ENCODE results near the gene AKR1A1. TPM values are rescaled to one million over a fixed set of nuclear protein-coding genes. Genes with fewer than 3 reads are reported as not detected.

The AKR1A1 gene
- total and polyA plus RNA-seq, 2 of the 8 experiments (the other 6 are each of a cell fraction or from before 2014, with no cell fraction given): 344 to 435 TPM

DNA sequence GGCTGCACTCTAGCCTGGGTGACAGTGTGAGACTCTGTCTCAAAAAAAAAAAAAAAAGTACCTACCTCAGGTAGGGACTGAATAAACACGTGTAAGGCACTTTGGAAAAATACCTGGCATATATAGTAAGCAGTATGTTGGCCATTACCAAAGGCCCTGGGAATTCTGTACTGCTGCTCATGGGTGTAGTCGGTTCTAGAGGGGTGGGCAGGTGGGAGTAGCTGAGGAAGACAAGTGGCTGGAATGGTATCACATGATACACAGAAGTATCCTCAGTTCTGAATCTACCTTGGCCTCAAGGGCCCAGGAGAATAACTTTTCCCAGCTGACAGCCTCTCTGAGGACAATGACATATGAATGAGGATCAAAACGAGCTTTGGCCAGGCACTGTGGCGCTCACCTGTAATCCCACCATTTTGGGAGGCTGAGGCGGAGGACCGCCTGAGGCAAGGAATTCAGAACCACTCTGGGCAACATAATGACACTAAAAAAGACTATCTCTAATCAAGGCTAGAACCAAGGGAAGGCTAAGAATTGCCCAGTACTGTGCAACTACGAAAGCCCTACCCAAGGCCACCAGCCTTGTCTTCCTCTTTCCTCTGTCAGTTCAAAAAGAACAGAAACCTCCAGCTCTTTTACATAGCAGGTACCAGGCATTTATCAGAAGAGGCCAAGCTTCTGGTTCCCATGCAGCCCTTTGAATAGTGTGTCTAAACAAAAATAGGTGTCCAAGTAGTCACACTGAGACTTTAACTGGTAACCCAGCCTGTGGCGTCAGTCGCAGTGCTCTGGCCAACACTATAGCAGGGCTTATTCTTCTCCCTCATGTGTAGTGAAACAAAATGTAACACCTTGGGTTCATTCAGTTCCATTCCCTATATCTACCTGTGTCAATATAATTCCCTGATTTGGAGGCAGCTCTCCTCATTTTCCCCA is 40.3 kb upstream of the AKR1A1 start:
- no peak overlapping the region for H3K27ac ChIP-seq (ENCODE audit: low read depth, low read length)
- CTCF ChIA-PET (ENCODE audit: partially characterized antibody): interaction anchor here (1.2 to 8.4 kb wide), 10 partner anchors 9 to 153 kb away, joined by 3 to 133 read pairs (median 6); no protein-coding TSS in a partner anchor

More for the DNA sequence above, 40.3 kb upstream of the AKR1A1 start:
- H3K18ac ChIP-seq (ENCODE audit: extremely low read depth, low read length): no peak overlapping the region
- H4K8ac ChIP-seq (ENCODE audit: extremely low read depth, insufficient read depth, low read length): no peak overlapping the region
- no peak overlapping the region for H3K23ac ChIP-seq (ENCODE audit: insufficient read length)
- H2BK15ac ChIP-seq (ENCODE audit: low read length): no peak overlapping the region
- H4K91ac ChIP-seq (replicated peaks; ENCODE audit: insufficient read length, low read length): no peak overlapping the region
- no peak overlapping the region for H2BK12ac ChIP-seq (ENCODE audit: low read depth, low read length)
- no peak overlapping the region for H3K14ac ChIP-seq (ENCODE audit: insufficient read length)
- H2AK5ac ChIP-seq (ENCODE audit: low read depth, low read length): no peak overlapping the region
- H3K4me2 ChIP-seq (ENCODE audit: insufficient read depth in 1 of 2, low read depth in 2 of 2, low read length in 2 of 2): no peak overlapping the region
- POLR2A ChIA-PET (ENCODE audit: partially characterized antibody): interaction anchor here (0.6 to 16.2 kb wide), 18 partner anchors 9 to 557 kb away, joined by 3 to 429 read pairs (median 4); partner anchors contain the start of genes AKR1A1, CCDC163, MMACHC and MUTYH
- WGBS, 2 experiments (ENCODE audit: extremely low coverage in 1 of 2, insufficient coverage in 1 of 2, insufficient read length in 1 of 2, insufficient replicate concordance in 2 of 2, low coverage in 1 of 2, low lambda C conversion rate in 2 of 2, missing lambda C conversion rate in 1 of 2): 81% methylated on average over 9 of the region's 9 CpGs; no CpG with 5 or more reads in 1 of the 2 experiments
- H3K79me1 ChIP-seq (ENCODE audit: low read depth, low read length): no peaks in the 10 kb centered on the region
- peaks cover 12 to 16% of the 10 kb centered on the region in 2 experiments for H4K20me1 ChIP-seq (replicated peaks in 1 of 2; ENCODE audit: control insufficient read depth in 1 of 2, insufficient read depth in 2 of 2, low read length in 2 of 2)
- no peak overlapping the region for H2BK20ac ChIP-seq (ENCODE audit: low read length)
- H2AFZ ChIP-seq (ENCODE audit: low read length): no peak overlapping the region
- no peak overlapping the region for H2BK5ac ChIP-seq (ENCODE audit: low read depth, low read length)
- H3K27me3 ChIP-seq (replicated peaks in 1 of 4; ENCODE audit: control insufficient read depth in 3 of 4, extremely low read depth in 1 of 4, insufficient read depth in 3 of 4, low read length in 3 of 4): no peaks in the 10 kb centered on the region
- no peak overlapping the region for H3K4ac ChIP-seq (replicated peaks; ENCODE audit: insufficient read length, low read depth, low read length)
- no peak for DNase-seq (ENCODE audit: low read depth in 1 of 2, low spot score in 2 of 2)
- H3K23me2 ChIP-seq (ENCODE audit: low read depth, low read length): no peaks in the 10 kb centered on the region; the same call in 1 of the 2 replicates
- H3K9me3 ChIP-seq (ENCODE audit: insufficient read depth in 2 of 2, low read depth in 1 of 2, low read length in 1 of 2): no peaks in the 10 kb centered on the region
- H3K9ac ChIP-seq (replicated peaks in 1 of 4; ENCODE audit: extremely low read depth in 1 of 4, low read depth in 3 of 4, low read length in 3 of 4): no peak overlapping the region
- H3K56ac ChIP-seq (replicated peaks; ENCODE audit: insufficient read length, low read depth, low read length): no peak overlapping the region
- TF ChIP-seq FOSL1 (IDR thresholded peaks at IDR 0.05; ENCODE audit: insufficient read depth, low read depth, low read length) (no peak), POLR2A (IDR thresholded peaks at IDR 0.05; ENCODE audit: control extremely low read depth in 1 of 2, low read depth in 2 of 2, low read length in 2 of 2) (peak in 1 of 2 experiments; percentile 23; a peak in 1 of 3 replicates), POLR2AphosphoS5 (IDR thresholded peaks at IDR 0.05; ENCODE audit: low read depth, low read length) (peak; percentile 37), SP4 (IDR thresholded peaks at IDR 0.05; ENCODE audit: low read length) (no peak)
- H4K5ac ChIP-seq (ENCODE audit: insufficient read length, low read depth, low read length): no peak overlapping the region
- H3K36me3 ChIP-seq (ENCODE audit: control insufficient read depth in 2 of 4, insufficient read depth in 4 of 4, low read length in 3 of 4): peaks cover 35 to 65% (median 56%) of the 10 kb centered on the region in 4 experiments
- no peak overlapping the region for H2BK120ac ChIP-seq (replicated peaks; ENCODE audit: low read depth, low read length)
- H3K79me2 ChIP-seq (ENCODE audit: control insufficient read depth in 1 of 2, insufficient read depth in 2 of 2, low read length in 2 of 2): no peaks in the 10 kb centered on the region
- no peak overlapping the region for H3K4me3 ChIP-seq (ENCODE audit: extremely low read depth in 1 of 4, insufficient read depth in 2 of 4, low read depth in 3 of 4, low read length in 4 of 4)
- no peaks in the 10 kb centered on the region for H3K4me1 ChIP-seq (replicated peaks in 1 of 4; ENCODE audit: control insufficient read depth in 3 of 4, insufficient read depth in 4 of 4, low read length in 3 of 4)
- FAIRE-seq: no peak
